ENCODE data around the gene APBA3.

The APBA3 gene

DNA sequence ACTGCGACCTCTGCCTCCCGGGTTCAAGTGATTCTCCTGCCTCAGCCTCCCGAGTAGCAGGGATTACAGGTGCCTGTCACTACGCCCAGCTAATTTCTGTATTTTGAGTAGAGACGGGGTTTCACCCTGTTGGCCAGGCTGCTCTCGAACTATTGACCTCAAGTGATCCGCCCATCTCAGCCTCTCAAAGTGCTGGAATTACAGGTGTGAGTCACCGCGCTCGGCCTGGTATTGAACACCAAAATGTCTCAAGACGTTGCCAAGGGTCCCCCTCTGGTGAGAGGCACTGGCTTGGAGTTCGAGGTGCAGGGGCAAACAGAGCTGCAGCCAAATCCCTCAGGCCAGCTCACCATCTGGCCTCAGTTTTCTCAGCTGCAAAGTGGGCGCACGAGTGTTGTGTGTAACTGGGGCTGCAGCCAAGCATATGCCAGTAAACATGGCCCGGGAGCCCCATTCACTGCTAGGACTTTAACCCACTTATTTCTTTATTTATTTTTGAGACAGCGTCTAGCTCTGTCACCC lies 45.3 kb downstream of the APBA3 start:
- peaks cover 19% of the 10 kb centered on the region for H3K4me1 Mint-ChIP-seq (ENCODE audit: low read depth)
- H3K27me3 Mint-ChIP-seq = peaks cover 45% of the 10 kb centered on the region
- no peak overlapping the region for H3K27ac Mint-ChIP-seq
- intact Hi-C loops (cut with micrococcal nuclease) = no loop called here
- no peaks in the 10 kb centered on the region for H3K36me3 Mint-ChIP-seq (ENCODE audit: low read depth)
- no peaks in the 10 kb centered on the region for H3K9me3 Mint-ChIP-seq
- no peak overlapping the region for H3K4me3 Mint-ChIP-seq

DNA sequence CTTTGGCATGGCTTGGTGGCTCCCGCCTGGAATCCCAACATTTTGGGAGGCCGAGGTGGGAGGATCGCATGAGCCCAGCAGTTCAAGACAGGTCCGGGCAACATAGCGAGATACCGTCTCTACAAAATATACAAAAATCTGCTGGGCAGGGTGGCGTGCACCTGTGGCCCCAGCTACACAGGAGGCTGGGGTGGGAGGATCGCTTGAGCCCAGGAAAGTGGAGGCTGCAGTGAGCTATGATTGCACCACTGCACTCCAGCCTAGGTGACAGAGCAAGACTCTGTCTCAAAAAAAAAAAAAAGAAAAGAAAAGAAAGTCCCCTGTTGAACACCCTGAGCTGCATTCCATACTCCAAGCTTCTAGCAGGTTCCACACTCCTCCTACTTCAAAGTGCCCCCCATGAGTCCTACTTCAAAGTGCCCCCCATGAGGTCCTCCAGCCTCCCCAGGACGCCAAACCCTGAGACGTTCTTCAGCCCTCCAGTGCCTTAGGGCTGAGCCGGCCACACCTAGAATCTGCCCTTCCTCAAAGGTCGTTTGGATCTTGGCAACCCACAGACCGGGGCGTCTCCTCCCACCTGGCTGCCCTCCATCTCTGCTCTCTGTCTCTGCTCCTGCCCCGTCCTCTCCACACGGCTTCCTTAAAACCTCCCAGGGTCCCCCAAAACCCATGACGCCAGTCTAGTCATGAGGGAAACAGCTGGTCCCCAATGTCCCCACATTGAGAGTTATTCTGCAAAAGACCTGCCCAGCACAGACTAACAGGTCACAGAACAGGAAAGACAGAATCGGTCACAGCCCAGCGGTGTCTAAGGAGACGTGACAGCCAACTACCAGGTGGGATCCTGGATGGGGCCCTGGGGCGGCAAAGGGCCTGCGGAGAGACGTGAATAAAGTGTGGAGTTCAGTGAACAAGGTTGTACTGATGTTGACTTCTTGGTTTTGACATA lies 48.6 kb downstream of the APBA3 start:
- Mint-ChIP-seq H3K4me3 (no peak overlapping the region), H3K27me3 (peaks cover 35% of the 10 kb centered on the region), H3K36me3 (ENCODE audit: low read depth) (no peaks in the 10 kb centered on the region), H3K9me3 (no peaks in the 10 kb centered on the region), H3K27ac (peak overlapping the region; percentile 6), H3K4me1 (ENCODE audit: low read depth) (peaks cover 35% of the 10 kb centered on the region)
- intact Hi-C loops (cut with micrococcal nuclease) = no loop called here

DNA sequence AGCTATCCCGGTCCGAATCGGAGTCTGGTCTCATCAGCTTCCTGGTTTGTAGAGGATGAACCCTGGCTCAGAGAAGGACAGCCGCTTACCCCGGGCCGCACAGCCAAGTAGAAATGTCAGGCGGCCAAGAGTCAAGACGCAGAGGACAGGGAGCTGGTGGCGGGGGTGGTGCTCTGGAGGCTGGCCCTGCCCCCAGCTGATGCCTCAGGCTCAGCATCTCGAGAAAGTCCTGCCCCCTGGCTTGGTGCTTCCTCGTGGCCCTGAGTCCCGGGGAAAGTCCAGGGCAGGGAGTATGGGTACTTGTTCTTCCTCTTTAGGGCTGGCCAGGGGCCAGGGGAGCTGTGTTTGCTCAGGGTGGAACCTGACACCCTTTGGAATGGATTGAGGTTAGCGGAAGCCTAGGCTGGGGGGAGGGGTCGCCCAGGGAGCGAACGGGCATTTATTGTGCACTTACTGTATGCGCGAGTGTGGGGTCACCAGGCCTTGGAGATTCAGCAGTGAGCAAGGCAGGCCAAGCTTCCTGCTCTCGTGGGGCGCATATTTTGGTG lies 51.2 kb downstream of the APBA3 start:
- H3K4me1 Mint-ChIP-seq (ENCODE audit: low read depth) = peaks cover 44% of the 10 kb centered on the region
- peak overlapping the region; percentile 32 for H3K4me3 Mint-ChIP-seq
- peak overlapping the region; percentile 75 for H3K27ac Mint-ChIP-seq
- H3K27me3 Mint-ChIP-seq = peaks cover 37% of the 10 kb centered on the region
- intact Hi-C loops (cut with micrococcal nuclease) = no loop called here
- no peaks in the 10 kb centered on the region for H3K9me3 Mint-ChIP-seq
- no peaks in the 10 kb centered on the region for H3K36me3 Mint-ChIP-seq (ENCODE audit: low read depth)

DNA sequence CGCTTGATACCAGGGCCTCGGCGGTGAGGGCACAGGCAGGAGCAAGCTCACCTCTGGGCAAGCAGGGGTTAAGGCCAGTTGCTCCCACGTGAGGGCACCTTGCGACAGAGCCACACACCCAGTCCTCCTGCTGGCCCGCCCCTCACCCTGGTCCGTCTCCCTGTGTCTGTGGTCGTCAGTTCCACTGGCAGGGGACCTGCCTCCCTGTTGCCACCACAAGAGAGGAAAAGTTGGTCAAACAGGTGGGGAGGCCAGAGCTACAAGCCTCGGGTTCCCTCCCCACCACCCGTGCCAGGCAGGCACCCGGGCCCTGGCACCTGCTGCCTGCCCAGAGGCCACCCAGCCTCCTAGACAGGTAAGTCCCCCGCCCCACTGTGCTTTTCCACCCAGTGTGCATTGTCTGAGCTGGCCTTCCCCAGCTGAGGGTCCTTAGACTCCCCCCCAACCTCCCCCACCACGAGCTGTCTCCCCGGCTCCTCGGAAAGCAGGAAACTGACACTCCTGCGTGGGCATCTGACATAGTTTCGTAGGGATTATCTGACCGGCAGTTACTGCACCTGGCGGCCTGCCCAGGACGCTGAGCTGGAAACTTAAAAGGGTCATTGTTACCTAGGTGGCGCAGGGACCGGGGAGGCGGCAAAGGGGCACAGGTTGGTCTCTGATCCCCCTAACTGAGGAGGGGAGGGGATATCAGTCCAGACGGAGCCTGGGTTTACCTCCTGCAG lies 53.1 kb downstream of the APBA3 start, which contains the start of gene TJP3:
TSS of gene TJP3 (plus strand) at position 178 of the 725 bp plus-strand sequence. CDS start 20,049 bp downstream, outside the sequence.
- Mint-ChIP-seq H3K9me3 (no peaks in the 10 kb centered on the region), H3K27ac (peak within 1 kb of the TSS; percentile 64), H3K4me1 (ENCODE audit: low read depth) (peaks cover 45% of the 10 kb centered on the region), H3K4me3 (no peak within 1 kb of the TSS), H3K27me3 (peaks cover 39% of the 10 kb centered on the region), H3K36me3 (ENCODE audit: low read depth) (no peaks in the 10 kb centered on the region)
- intact Hi-C loops (cut with micrococcal nuclease) = loop anchor here (5.0 kb wide), 2 partner anchors 41 to 161 kb away; no protein-coding TSS in a partner anchor

- no peaks in the 10 kb centered on the region for H3K9me3 Mint-ChIP-seq
- H3K36me3 Mint-ChIP-seq (ENCODE audit: low read depth) = no peaks in the 10 kb centered on the region
- H3K27me3 Mint-ChIP-seq = peaks cover 34% of the 10 kb centered on the region
- H3K4me1 Mint-ChIP-seq (ENCODE audit: low read depth) = peaks cover 39% of the 10 kb centered on the region
- no peak overlapping the region for H3K27ac Mint-ChIP-seq
- intact Hi-C loops (cut with micrococcal nuclease) = loop anchor here (5.0 kb wide), 2 partner anchors 41 to 161 kb away; no protein-coding TSS in a partner anchor
- H3K4me3 Mint-ChIP-seq = no peak overlapping the region
These were observed 53.7 kb downstream of the APBA3 start for GRCh38 chr19:3707868-3708206.

DNA sequence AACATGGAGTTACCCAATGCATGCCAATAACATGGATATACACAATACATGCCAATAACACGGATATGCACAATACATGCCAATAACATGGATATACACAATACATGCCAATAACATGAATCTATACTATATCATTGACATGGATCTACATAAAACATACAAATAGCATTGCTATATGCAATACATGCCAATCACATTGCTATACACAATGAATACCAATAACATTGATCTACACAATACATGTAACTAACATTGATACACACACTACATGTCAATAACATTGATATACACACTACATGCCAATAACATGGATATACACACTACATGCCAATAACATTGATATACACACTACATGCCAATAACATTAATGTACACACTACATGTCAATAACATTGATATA lies 60.3 kb downstream of the APBA3 start:
- Mint-ChIP-seq H3K27ac (no peak overlapping the region), H3K27me3 (peaks cover 4% of the 10 kb centered on the region), H3K4me1 (ENCODE audit: low read depth) (peaks cover 43% of the 10 kb centered on the region), H3K36me3 (ENCODE audit: low read depth) (peaks cover 36% of the 10 kb centered on the region), H3K9me3 (no peaks in the 10 kb centered on the region), H3K4me3 (no peak overlapping the region)
- intact Hi-C loops (cut with micrococcal nuclease) = no loop called here

All from dendritic cell treated with granulocyte-macrophage colony-stimulating factor and Interleukin-4, amounts not matched to agents 40 ng/mL and 50 ng/mL, for 4 days (primary cell).